GM21737 (cell line): ENCODE results near the gene APLP2.
A peak's percentile ranks its signal among the peaks of the same experiment; 100 is the strongest.
"Not testable (repeated sequence)": the region's sequence is repeated elsewhere in the genome, so short reads cannot be mapped to it uniquely, and the experiment has no call there.

Experiments used
- ATAC-seq: cut with Tn5 transposase; IDR thresholded peaks from one replicate; pipeline ENCODE4 v1.9.1; 2021; ENCODE audit warnings: mild to moderate bottlenecking, moderate library complexity; ENCODE audit not compliant: unreplicated experiment

APLP2 gene

DNA sequence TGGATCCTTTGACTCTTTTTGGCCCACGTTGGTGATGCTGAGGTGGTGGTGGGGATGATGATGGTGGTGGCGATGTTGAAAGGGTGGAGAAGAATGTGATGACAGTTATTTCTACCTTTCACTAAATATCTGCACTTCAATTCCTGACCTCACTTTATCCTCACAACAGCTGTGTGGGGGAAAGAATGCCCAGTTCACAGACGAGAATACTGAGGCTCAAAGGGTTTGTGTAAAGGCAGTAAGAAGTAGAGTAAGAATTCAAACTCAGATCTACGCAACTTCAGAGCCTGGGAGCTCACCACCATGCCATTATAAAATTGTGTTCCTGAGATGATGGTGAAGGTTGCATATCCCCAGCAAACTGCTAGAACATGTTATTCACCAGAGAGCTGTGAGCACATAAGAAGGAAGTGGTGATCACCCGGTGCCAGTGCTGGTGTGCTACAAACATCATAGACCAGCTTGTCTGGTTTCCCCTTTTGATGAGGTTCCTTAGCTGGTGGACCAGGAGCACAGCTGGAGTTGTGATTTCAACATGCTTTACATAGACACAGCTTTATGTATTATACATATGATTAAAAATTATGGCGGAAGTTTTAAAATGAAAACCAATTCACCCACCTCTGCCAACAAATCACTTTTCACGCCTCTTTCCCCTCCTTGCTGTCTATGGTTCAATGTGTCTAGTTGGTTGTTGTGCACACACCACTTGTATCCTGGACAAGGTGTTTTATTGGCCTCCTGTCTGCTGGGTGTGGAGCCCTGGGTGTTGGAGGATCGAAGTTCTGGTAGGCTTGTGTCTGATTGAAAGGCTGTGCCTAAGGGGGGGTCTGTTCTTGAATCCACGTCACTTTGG lies 96.1 kb downstream of the APLP2 start:
- ATAC-seq = no peak

DNA sequence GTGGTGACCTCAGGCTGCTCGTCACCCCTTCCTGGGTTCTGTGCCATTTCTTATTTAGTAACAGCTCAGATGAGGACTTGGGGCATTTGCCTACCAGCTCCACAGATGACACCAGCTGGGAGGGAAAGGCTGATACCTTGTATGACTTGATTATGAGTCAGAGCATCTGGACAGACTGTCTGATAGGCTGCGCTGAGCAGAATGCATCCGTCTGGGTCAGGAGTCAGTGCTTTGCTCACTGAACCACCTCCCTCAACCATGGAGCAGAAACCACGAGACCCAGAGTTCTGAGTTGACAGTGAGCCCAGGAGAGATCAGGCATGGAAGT lies 96.7 kb downstream of the APLP2 start:
- no peak for ATAC-seq

DNA sequence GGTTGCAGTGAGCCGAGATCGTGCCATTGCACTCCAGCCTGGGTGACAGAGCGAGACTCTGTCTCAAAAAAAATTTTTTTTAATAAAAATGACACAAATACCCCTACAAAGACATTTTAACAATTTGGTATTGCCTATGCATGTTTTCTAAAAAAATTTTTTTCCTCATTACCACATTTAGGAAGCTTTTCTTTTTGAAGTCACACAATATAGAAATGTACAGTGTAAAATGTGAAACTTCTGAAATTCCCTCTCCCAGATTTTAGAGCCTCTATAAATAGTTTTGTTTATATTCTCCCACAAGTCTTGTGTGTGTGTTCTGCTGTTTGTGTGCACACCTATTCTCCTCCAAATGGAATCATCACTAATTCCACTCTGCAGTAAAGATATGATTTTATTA lies 97.5 kb downstream of the APLP2 start:
- no peak for ATAC-seq

GRCh38 chr11:130168105-130168504 lies 98.4 kb downstream of the APLP2 start:
- ATAC-seq = no peak

GRCh38 chr11:130170345-130170744 lies 100.7 kb downstream of the APLP2 start:
- ATAC-seq = no peak

- no peak for ATAC-seq
Measured at GRCh38 chr11:130171534-130171933, 101.8 kb downstream of the APLP2 start.

GRCh38 chr11:130172001-130172400 lies 102.3 kb downstream of the APLP2 start:
- not testable (repeated sequence) for ATAC-seq

- no peak for ATAC-seq
Measured at GRCh38 chr11:130174642-130175041, 104.9 kb downstream of the APLP2 start.

DNA sequence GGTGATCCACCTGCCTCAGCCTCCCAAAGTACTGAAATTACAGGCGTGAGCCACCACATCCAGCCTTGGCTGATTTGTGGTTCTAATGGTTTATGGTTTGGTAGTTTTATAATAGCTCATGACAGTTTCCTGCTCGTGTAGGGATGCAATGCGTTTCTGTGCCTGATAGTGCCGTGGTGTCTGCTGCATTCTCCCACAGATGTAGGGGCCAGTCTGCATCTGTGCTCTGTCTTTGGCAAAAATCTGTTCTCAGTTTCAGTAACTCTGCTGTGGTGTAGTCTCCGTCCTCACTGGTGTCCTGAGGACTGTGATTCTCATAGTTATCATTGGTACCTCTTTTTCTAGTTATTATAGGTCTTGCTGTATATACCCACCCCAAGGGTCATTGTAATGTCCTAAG lies 106.2 kb downstream of the APLP2 start:
- no peak for ATAC-seq

GRCh38 chr11:130177782-130178181 lies 108.1 kb downstream of the APLP2 start:
- ATAC-seq = no peak

GRCh38 chr11:130178441-130179339 lies 109.0 kb downstream of the APLP2 start:
- ATAC-seq = no peak

DNA sequence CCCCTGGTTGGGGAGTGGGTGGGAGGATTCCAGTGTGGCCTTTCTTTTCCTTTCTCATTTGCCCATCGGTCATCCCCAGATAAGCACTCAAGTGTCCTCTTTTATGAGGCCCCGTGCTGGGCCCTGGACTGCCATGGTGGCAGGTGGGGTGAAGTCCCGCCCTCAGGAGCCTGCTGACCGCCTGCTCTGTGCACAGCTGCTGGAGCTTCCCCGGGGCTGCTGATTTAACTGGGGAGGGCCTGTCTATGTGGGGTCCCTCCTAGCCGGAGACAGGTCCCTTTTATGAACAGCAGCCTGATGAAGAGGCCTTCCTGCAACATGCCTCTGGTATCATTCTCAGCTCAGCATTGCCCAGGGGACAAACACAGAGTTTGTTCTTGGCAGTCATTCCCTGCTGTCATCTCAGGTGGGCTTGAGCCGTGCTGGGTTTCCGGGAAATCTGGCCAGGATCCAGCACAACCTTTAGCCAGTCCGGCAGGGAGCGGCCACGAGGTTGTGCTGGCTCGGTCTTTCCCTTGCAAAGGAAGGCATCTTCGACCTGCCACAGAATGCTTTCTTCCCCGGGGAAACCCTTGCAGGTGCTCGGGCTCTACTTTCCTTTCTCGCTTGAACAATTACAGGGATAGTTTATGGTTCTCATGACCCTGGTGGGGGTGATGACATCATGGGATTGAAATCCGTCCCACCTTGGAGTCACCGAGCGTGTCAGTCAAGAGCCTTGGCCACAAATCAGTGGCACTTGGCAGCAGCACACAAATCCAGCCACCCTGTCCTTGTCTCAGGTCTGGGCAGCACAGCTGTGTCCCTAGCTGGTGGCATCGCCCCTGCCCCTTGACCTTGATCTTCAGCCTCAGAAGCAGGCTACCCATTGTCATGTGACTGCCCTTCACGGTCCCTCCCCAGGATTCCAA lies 110.0 kb downstream of the APLP2 start:
- ATAC-seq = no peak

DNA sequence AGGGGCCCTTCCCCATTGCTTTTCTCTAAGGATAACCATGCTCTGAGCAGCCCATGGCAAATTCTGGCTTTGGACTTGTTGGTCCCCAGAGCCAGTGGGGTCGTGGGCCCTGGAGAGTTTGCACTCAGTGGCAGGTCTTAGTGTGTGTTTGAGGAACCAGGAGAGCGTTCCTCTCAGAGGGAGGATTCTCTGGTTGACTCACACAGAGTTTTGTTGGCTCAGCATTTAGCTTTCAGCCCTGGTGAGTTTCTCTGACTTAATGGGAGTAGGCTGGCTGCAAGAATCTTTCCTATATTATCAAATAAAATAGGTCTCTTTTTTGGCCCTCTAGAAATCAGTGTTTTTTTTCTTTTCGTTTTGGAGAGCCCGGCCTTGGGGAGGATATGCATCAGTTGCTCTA lies 110.8 kb downstream of the APLP2 start:
- no peak for ATAC-seq

GRCh38 chr11:130180896-130181294 lies 111.2 kb downstream of the APLP2 start:
- ATAC-seq = no peak

GRCh38 chr11:130181295-130182272 lies 111.9 kb downstream of the APLP2 start:
- peak; percentile 56 for ATAC-seq

DNA sequence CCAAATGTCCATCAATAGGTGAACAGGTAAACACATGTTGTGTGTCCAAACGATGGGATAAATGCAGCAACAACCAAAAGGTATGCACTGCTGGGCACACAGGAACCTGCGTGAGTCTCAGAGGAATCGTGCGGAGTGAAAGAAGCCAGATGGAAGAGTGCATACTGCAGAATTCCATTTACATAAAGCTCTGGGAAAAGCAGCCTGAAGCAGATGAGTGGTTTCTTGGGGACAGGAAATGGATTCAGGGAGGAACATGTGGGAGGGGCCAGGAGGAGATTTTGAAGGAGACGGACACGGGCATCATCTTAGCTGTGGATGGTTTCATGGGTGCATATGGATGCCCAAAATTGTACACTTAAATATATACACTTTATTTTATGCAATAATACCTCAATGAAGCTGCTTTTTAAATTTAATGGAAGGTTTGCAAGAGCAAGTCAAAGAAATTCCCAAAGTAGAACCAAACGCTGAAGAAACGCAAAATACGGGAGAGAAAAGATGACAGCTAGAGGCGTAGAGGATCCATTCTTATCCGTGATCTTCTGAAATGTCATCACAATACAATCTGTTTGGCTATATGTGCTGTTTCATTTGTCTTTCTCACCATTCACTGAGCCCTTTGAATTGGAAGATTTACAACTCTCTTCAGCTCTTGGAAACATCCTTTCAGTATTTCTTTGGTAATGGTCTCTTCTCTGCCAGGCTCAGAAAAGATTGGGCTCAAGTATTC lies 114.3 kb downstream of the APLP2 start:
- no peak for ATAC-seq

- ATAC-seq = no peak
Measured at GRCh38 chr11:130187096-130187495, 117.4 kb downstream of the APLP2 start.

- ATAC-seq = no peak
Measured at GRCh38 chr11:130188047-130188446, 118.4 kb downstream of the APLP2 start.
